Measurements from ENCODE around the gene TMEM117.
"Not testable (repeated sequence)": the region's sequence is repeated elsewhere in the genome, so short reads cannot be mapped to it uniquely, and the experiment has no call there.

Gene TMEM117

GRCh38 chr12:44017216-44017615, 181.3 kb downstream of the TMEM117 start:
- Histone ChIP-seq H3K27me3 (no peaks in the 10 kb centered on the region), H3K4me1 (no peaks in the 10 kb centered on the region), H3K36me3 (no peaks in the 10 kb centered on the region), H3K9me3 (no peaks in the 10 kb centered on the region), H3K4me3 (ENCODE audit: low read depth, low read length) (no peak overlapping the region)
- no peak for DNase-seq
- TF ChIP-seq CTCF (IDR thresholded peaks at IDR 0.05; ENCODE audit: low read depth, low read length) = no peak

GRCh38 chr12:44019118-44019517, 183.2 kb downstream of the TMEM117 start:
- Histone ChIP-seq H3K9me3 (no peaks in the 10 kb centered on the region), H3K36me3 (no peaks in the 10 kb centered on the region), H3K27me3 (no peaks in the 10 kb centered on the region), H3K4me3 (ENCODE audit: low read depth, low read length) (no peak overlapping the region), H3K4me1 (no peaks in the 10 kb centered on the region)
- DNase-seq = no peak
- no peak for TF ChIP-seq CTCF (IDR thresholded peaks at IDR 0.05; ENCODE audit: low read depth, low read length)

- H3K4me1 ChIP-seq = no peaks in the 10 kb centered on the region
- H3K4me3 ChIP-seq (ENCODE audit: low read depth, low read length) = no peak overlapping the region
- H3K36me3 ChIP-seq = no peaks in the 10 kb centered on the region
- no peaks in the 10 kb centered on the region for H3K9me3 ChIP-seq
- no peaks in the 10 kb centered on the region for H3K27me3 ChIP-seq
- DNase-seq = no peak
- TF ChIP-seq CTCF (IDR thresholded peaks at IDR 0.05; ENCODE audit: low read depth, low read length) = no peak
Measured at GRCh38 chr12:44020555-44020954, 184.7 kb downstream of the TMEM117 start.

- Histone ChIP-seq H3K4me3 (ENCODE audit: low read depth, low read length) (no peak overlapping the region), H3K4me1 (no peaks in the 10 kb centered on the region), H3K36me3 (no peaks in the 10 kb centered on the region), H3K9me3 (no peaks in the 10 kb centered on the region), H3K27me3 (no peaks in the 10 kb centered on the region)
- DNase-seq = no peak
- TF ChIP-seq CTCF (IDR thresholded peaks at IDR 0.05; ENCODE audit: low read depth, low read length) = no peak
Measured at GRCh38 chr12:44021471-44021971, 185.6 kb downstream of the TMEM117 start.

GRCh38 chr12:44025499-44025898, 189.6 kb downstream of the TMEM117 start:
- Histone ChIP-seq H3K36me3 (no peaks in the 10 kb centered on the region), H3K4me1 (no peaks in the 10 kb centered on the region), H3K27me3 (no peaks in the 10 kb centered on the region), H3K9me3 (no peaks in the 10 kb centered on the region), H3K4me3 (ENCODE audit: low read depth, low read length) (no peak overlapping the region)
- no peak for DNase-seq
- TF ChIP-seq CTCF (IDR thresholded peaks at IDR 0.05; ENCODE audit: low read depth, low read length) = no peak

- H3K4me3 ChIP-seq (ENCODE audit: low read depth, low read length) = no peak overlapping the region
- no peaks in the 10 kb centered on the region for H3K27me3 ChIP-seq
- H3K36me3 ChIP-seq = no peaks in the 10 kb centered on the region
- no peaks in the 10 kb centered on the region for H3K9me3 ChIP-seq
- TF ChIP-seq CTCF (IDR thresholded peaks at IDR 0.05; ENCODE audit: low read depth, low read length) = no peak
- no peak for DNase-seq
- H3K4me1 ChIP-seq = no peaks in the 10 kb centered on the region
Measured at GRCh38 chr12:44026046-44026445, 190.2 kb downstream of the TMEM117 start.

GRCh38 chr12:44026926-44027325, 191.0 kb downstream of the TMEM117 start:
- not testable (repeated sequence) for H3K4me3 ChIP-seq (ENCODE audit: low read depth, low read length); H3K36me3 ChIP-seq; DNase-seq; H3K27me3 ChIP-seq; H3K9me3 ChIP-seq; H3K4me1 ChIP-seq

All from BE2C (cell line).